Activated CD4-positive, alpha-beta T cell treated with anti-CD3 and anti-CD28 coated beads for 48 hours (primary cell): ENCODE measurements around the gene SPECC1.
"Not testable (repeated sequence)": the region's sequence is repeated elsewhere in the genome, so short reads cannot be mapped to it uniquely, and the experiment has no call there.

Experiments
- DNase-seq: peaks from one replicate; pipeline ENCODE4 v3.0.0-alpha.2; 2020

The SPECC1 gene

GRCh38 chr17:20256144-20256543 lies 247.0 kb downstream of the SPECC1 start:
- no peak for DNase-seq

- DNase-seq, result no peak
Observed at GRCh38 chr17:20257008-20257407, 247.8 kb downstream of the SPECC1 start.

- no peak for DNase-seq
Observed at GRCh38 chr17:20257798-20258197, 248.6 kb downstream of the SPECC1 start.

GRCh38 chr17:20259668-20260067 lies 250.5 kb downstream of the SPECC1 start:
- DNase-seq, result no peak

GRCh38 chr17:20260268-20260667 lies 251.1 kb downstream of the SPECC1 start:
- DNase-seq, result no peak

GRCh38 chr17:20262226-20263114 lies 253.3 kb downstream of the SPECC1 start:
- no peak for DNase-seq

GRCh38 chr17:20263115-20263433 lies 253.9 kb downstream of the SPECC1 start:
- not testable (repeated sequence) for DNase-seq

GRCh38 chr17:20263595-20263994 lies 254.4 kb downstream of the SPECC1 start:
- no peak for DNase-seq

- no peak for DNase-seq
Observed at GRCh38 chr17:20264996-20265395, 255.8 kb downstream of the SPECC1 start.

- DNase-seq, result no peak
Observed at GRCh38 chr17:20266806-20267458, 257.8 kb downstream of the SPECC1 start.

GRCh38 chr17:20267459-20267842 lies 258.3 kb downstream of the SPECC1 start:
- peak; percentile 43 for DNase-seq

GRCh38 chr17:20270369-20270768 lies 261.2 kb downstream of the SPECC1 start:
- no peak for DNase-seq

- DNase-seq, result no peak
Observed at GRCh38 chr17:20271011-20271610, 262.0 kb downstream of the SPECC1 start.

GRCh38 chr17:20273741-20274500 lies 264.8 kb downstream of the SPECC1 start:
- DNase-seq, result peak; percentile 41

GRCh38 chr17:20275653-20276052 lies 266.5 kb downstream of the SPECC1 start:
- no peak for DNase-seq

GRCh38 chr17:20276421-20276820 lies 267.3 kb downstream of the SPECC1 start:
- no peak for DNase-seq

- DNase-seq, result no peak
Observed at GRCh38 chr17:20278805-20279204, 269.6 kb downstream of the SPECC1 start.

- no peak for DNase-seq
Observed at GRCh38 chr17:20279631-20280030, 270.5 kb downstream of the SPECC1 start.

- DNase-seq, result no peak
Observed at GRCh38 chr17:20280051-20280450, 270.9 kb downstream of the SPECC1 start.

- peak; percentile 32 for DNase-seq
Observed at GRCh38 chr17:20280851-20281250, 271.7 kb downstream of the SPECC1 start.

- DNase-seq, result peak; percentile 37
Observed at GRCh38 chr17:20281860-20282259, 272.7 kb downstream of the SPECC1 start.

GRCh38 chr17:20282526-20283308 lies 273.6 kb downstream of the SPECC1 start:
- DNase-seq, result no peak
